ENCODE results near the gene CLN6.

The CLN6 gene

DNA sequence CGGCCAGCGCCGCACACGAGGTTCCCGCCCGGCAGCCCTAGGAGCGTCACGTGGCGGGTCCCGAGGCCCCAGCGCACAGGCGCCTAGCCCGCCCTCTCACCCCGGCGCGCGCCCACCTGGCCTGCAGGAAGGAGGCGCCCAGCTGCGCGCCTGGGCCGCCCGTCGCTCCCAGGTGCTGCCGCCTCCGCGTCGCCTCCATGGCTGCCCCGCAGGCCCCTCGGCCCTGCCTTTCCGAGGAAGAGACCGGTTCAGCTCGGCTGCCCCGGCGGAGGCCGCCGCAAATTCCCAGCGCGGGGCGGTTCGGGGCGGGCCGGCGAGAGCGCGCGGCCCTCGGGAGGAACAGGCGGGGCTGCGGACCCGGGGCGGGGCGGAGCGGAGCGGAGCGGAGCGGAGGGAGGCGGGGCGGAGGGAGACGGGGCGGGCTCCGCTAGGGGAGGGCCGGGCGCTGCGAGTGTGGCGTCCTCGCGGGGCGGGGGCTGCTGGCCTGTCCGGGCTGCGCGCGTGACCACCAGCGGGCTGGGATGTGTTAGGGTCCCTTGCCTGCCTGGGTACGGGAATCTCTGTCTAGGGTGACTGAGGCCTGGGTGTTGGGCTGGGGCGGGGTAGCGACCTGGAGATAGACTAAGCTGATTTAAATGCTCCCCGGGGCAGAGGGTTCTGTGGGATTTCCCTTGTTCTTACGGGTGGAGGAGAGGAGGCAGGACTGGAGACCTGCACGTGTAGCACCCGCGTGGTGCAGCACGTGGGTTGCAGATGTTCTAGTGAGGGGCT is at the start of gene CLN6:
CLN6 (minus strand) TSS at position 343 of the 771 bp plus-strand sequence; CDS start at position 199, 144 bp downstream.
- DNase-seq = peak; percentile 76

DNA sequence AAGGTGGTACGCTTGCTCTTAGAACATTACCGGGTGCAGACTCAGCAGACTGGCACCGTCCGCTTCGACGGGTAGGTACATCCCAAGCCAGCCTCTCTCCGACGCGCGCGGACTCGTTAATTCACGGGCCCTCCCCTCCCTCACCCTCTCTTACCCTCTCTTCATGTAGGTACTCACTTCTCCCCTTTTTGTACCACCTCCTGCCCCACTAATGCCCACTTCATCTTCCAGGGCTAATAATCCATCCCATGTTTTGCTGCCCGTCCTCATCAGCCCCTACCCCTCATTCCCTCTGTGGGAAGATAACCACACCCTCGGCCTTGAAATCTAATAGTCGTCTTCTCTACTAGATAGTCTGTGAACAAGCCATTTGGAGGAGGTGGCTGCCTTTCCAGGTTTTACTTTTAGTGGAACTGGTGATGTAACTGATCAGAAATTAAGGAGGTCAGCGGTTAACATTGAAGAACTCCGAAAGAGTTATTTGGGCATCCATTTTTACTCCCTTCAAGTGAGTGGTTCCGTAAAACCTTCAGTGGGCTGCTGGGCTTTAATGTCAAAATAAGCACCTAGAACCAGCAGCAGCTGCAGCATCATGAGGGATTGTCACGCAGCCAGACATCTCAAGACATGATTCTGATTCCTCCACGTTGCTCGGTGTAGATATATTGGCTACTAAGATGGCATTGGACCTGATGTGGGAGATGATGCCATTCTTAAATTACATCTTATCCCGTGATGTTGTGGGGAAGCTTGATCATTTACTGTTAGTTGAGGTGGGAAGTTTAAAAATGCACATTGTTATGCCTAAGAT is 49.3 kb upstream of the CLN6 start:
- DNase-seq = peak; percentile 27

DNA sequence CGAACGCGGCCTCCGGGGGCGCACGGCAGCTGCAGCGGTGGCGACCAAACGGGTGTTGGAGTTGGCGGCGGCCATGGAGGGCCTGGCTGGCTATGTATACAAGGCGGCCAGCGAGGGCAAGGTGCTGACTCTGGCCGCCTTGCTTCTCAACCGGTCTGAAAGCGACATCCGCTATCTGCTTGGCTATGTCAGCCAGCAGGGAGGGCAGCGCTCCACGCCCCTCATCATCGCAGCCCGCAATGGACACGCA is 48.7 kb upstream of the CLN6 start:
- DNase-seq = no peak

- DNase-seq = peak; percentile 87
Measured at GRCh38 chr15:68277603-68278344, 48.2 kb upstream of the CLN6 start, which contains the start of gene FEM1B. Gene FEM1B (plus strand): TSS chr15:68277745. CDS start chr15:68278418, 673 bp downstream.

GRCh38 chr15:68277131-68277602 is 47.6 kb upstream of the CLN6 start:
- peak; percentile 62 for DNase-seq

- DNase-seq = no peak
Measured at GRCh38 chr15:68276668-68277067, 47.1 kb upstream of the CLN6 start.

GRCh38 chr15:68275165-68275746 is 45.7 kb upstream of the CLN6 start:
- no peak for DNase-seq

GRCh38 chr15:68274201-68274848 is 44.8 kb upstream of the CLN6 start:
- no peak for DNase-seq

DNA sequence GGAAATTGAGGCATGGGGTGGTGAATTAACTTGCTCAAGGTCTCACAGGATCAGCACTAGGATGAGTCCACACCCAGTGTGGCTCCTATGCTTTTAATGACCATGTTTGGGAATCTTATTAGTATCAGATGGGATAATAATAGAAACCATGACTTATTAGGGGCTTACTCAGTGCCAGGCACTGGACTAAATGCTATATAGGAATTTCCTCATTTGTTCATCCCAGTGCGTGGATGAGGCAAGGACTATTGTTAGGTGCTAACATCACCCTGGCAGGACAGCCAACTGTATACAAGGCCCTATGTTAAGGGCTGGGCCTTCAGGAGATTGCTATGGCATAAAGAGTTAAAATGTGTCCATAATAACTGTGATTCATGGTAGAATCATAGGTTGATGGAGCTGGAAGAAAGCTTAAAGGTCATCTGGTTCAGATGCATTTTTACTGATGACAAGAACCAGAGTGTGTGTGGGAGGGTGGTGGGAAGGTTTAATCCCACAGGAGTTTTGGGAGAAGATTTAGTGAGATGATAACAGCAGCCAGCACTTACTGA is 43.3 kb upstream of the CLN6 start:
- no peak for DNase-seq

GRCh38 chr15:68271854-68272471 is 42.4 kb upstream of the CLN6 start:
- no peak for DNase-seq

GRCh38 chr15:68268405-68268804 is 38.9 kb upstream of the CLN6 start:
- DNase-seq = no peak

DNA sequence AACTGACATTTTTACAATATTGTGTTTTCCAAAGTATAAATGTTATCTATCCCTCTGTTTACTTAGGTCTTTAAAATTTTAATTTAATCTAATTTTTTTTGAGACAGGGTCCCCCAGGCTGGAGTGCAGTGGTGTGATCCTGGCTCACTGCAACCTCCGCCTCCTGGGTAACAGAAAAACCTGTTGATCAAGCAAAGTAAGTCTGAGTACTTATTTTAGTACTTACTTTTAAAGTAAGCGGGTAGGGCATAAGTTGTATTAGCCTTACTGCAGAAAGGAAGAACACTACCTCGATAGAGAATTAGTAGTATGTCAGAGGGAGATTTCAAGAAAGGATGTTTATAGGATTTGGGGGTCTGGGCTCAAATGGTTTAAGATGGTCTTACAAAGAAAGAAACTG is 36.1 kb upstream of the CLN6 start:
- no peak for DNase-seq

GRCh38 chr15:68265081-68265480 is 35.6 kb upstream of the CLN6 start:
- no peak for DNase-seq

DNA sequence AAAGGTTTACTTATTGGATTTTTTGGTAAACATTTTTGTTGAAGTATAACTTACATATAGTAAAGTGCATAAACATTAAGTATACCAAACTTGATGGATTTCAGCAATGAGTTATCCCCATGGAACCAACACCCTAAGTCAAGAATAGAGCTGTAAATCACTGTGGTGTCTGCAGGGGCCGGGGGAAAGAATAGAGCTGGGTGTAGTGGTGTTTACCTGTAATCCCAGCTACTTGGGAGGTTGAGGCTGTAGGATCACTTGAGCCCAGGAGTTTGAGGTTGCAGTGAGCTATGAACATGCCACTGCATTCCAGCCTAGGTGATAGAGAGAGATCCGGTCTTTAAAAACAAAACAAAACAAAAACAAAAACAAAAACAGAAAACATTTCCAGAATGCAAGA is 34.8 kb upstream of the CLN6 start:
- no peak for DNase-seq

GRCh38 chr15:68262514-68263356 is 33.2 kb upstream of the CLN6 start:
- DNase-seq = no peak

GRCh38 chr15:68261980-68262379 is 32.5 kb upstream of the CLN6 start:
- DNase-seq = no peak

DNA sequence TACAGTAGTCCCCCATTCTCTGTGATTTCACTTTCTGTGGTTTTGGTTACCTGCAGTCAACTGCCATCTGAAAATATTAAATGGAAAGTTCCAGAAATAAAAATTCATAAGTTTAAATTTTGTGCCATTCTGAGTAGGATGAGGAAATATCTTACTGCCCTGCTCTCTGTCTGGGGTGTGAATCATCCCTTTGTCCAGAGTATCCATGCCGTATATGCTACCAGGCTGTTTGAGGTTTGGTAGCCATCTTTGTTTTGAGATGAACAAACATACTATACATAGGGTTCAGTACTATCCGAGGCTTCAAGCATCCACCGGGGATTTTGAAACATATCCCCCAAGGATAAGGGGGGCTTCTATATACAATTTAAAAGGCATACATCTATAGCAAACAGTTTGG is 31.7 kb upstream of the CLN6 start:
- DNase-seq = no peak

DNA sequence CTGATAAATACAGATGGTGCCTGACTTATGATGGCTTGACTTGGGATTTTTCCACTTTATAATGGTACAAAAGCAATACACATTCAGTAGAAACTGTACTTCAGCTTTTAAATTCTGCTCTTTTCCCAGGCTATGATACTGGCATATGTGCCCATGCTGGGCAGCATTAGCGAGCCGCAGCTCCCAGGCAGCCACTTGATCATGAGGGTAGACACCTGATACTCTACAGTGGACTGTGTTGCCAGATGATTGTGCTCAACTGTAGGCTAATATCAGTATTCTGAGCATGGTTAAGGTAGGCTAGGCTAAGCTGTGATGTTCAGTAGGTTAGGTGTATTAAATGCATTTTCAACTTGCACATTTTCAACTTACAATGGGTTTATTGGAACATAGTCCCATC is 30.4 kb upstream of the CLN6 start:
- DNase-seq = no peak

- DNase-seq = no peak
Measured at GRCh38 chr15:68258692-68259091, 29.2 kb upstream of the CLN6 start.

GRCh38 chr15:68256675-68257450 is 27.3 kb upstream of the CLN6 start:
- no peak for DNase-seq
